Activated CD4-positive, alpha-beta T cell treated with anti-CD3 and anti-CD28 coated beads, Interleukin-2, amount 10 ng/mL, durations not matched to agents 7 days and 5 days (primary cell): ENCODE data around the gene LRRC43. TPM values are rescaled to one million over a fixed set of nuclear protein-coding genes. Genes with fewer than 3 reads are reported as not detected.
"Not testable (repeated sequence)": the region's sequence is repeated elsewhere in the genome, so short reads cannot be mapped to it uniquely, and the experiment has no call there.

Source experiments
- CTCF ChIA-PET: fragments of 350-600 bp; sonication (Branson Sonifier 250); formaldehyde crosslinking; loops from one replicate; lab custom pipeline; 2021; ENCODE audit warnings: antibody characterized with exemption; lab: Charles Lee
- POLR2A ChIA-PET: fragments of 350-600 bp; sonication (Branson Sonifier 250); formaldehyde crosslinking; loops from one replicate; lab custom pipeline; 2021; ENCODE audit warnings: antibody characterized with exemption; lab: Charles Lee
- DNase-seq: peaks from one replicate; pipeline ENCODE4 v3.0.0-alpha.2; 2020
- H3K27ac Mint-ChIP-seq: one replicate; pipeline ENCODE4 v1.8.0; 2021; ENCODE audit warnings: mild to moderate bottlenecking, moderate library complexity, mixed read lengths
- H3K27me3 Mint-ChIP-seq: one replicate; pipeline ENCODE4 v1.8.0; 2021; ENCODE audit warnings: mixed read lengths
- H3K36me3 Mint-ChIP-seq: one replicate; pipeline ENCODE4 v1.8.0; 2021; ENCODE audit warnings: low read depth, mixed read lengths
- H3K4me1 Mint-ChIP-seq: one replicate; pipeline ENCODE4 v1.8.0; 2021; ENCODE audit warnings: mixed read lengths
- H3K4me3 Mint-ChIP-seq: one replicate; pipeline ENCODE4 v1.8.0; 2021; ENCODE audit warnings: mild to moderate bottlenecking, moderate library complexity, mixed read lengths
- H3K9me3 Mint-ChIP-seq: one replicate; pipeline ENCODE4 v1.8.0; 2021; ENCODE audit warnings: mixed read lengths
- total RNA-seq, 2 experiments: library from RNA; stranded (reverse); gene quantifications; one replicate each; pipeline ENCODE4 v1.2.3, GENCODE V29; 2021

LRRC43 gene
- total RNA-seq, 2 experiments from 2014 or later, result not detected

DNA sequence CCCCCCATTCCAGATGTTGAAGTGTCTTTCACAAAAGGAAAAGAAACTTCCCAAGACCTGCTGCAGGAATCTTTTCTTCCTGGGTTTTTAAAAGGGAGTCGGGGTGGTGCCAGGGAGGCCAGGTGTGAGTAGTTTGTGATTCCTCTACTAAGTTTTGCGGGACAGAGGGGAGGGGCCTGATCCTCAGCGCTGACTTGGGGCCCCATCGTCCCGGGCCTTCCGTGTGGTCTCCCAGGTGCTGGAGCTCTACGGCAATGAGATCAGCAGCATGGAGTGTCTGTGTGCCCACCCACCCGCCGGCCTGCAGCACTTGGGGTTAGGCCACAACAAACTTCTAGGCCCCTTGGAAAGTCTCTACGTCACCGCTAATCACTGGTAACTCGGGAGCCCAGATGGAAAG, 4.5 kb downstream of the LRRC43 start:
- H3K27me3 Mint-ChIP-seq, result peaks cover 4% of the 10 kb centered on the region
- H3K36me3 Mint-ChIP-seq, result no peaks in the 10 kb centered on the region
- no peaks in the 10 kb centered on the region for H3K9me3 Mint-ChIP-seq
- CTCF ChIA-PET, result interaction anchor here (0.6 kb wide), 1 partner anchor 384 kb away, joined by 3 read pairs; the partner anchor contains the start of gene SETD1B
- no peak overlapping the region for H3K4me3 Mint-ChIP-seq
- H3K27ac Mint-ChIP-seq, result no peak overlapping the region
- DNase-seq, result no peak
- H3K4me1 Mint-ChIP-seq, result peaks cover 12% of the 10 kb centered on the region
- POLR2A ChIA-PET, result no interaction called here

DNA sequence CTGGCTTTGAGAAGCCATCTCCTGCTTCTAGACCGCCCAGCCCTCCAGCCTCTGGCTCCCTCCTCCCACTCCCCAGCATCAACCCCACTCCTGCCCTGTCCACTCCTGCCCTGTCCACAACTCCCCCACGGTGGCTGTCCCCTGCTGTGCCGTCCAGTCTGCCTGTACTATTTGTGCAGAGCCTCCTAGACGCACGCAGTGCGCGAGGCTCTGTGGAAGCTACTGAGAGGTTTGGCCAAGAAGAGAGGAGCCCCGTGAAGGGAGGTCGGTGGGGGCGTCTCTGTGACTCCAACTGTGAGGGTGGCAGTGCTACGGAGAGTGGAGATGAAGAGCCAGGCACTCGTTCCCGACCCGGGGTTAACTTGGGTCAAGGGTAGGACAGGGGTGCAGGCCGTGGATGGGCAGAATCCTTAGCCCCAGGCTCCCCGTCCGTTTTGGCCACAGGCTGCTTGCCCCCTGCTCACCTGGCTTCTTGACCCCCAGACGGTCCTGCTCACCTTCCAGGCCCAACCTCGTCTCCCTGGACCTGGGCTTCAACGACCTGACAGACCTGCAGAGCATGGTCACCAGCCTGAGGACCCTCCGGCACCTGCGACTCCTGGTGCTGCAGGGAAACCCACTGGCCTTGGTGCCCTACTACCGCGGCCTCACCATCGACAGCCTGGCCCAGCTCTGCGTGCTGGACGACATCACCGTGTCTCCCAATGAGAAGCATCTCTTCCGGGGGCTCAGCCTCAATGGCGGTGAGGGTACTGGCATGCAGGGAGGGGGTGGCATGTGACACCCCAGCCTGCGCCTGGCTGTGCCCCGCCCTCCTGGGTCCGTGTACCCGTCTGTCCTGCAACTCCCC, 6.9 kb downstream of the LRRC43 start:
- POLR2A ChIA-PET, result no interaction called here
- H3K9me3 Mint-ChIP-seq, result no peaks in the 10 kb centered on the region
- peaks cover 7% of the 10 kb centered on the region for H3K27me3 Mint-ChIP-seq
- H3K4me1 Mint-ChIP-seq, result peaks cover under 1% of the 10 kb centered on the region
- no peak for DNase-seq
- no peak overlapping the region for H3K27ac Mint-ChIP-seq
- no peak overlapping the region for H3K4me3 Mint-ChIP-seq
- CTCF ChIA-PET, result interaction anchor here (0.7 to 3.1 kb wide), 8 partner anchors 7 to 396 kb away, joined by 3 to 13 read pairs (median 6); partner anchors contain the start of genes LRRC43 and RHOF
- H3K36me3 Mint-ChIP-seq, result no peaks in the 10 kb centered on the region

DNA sequence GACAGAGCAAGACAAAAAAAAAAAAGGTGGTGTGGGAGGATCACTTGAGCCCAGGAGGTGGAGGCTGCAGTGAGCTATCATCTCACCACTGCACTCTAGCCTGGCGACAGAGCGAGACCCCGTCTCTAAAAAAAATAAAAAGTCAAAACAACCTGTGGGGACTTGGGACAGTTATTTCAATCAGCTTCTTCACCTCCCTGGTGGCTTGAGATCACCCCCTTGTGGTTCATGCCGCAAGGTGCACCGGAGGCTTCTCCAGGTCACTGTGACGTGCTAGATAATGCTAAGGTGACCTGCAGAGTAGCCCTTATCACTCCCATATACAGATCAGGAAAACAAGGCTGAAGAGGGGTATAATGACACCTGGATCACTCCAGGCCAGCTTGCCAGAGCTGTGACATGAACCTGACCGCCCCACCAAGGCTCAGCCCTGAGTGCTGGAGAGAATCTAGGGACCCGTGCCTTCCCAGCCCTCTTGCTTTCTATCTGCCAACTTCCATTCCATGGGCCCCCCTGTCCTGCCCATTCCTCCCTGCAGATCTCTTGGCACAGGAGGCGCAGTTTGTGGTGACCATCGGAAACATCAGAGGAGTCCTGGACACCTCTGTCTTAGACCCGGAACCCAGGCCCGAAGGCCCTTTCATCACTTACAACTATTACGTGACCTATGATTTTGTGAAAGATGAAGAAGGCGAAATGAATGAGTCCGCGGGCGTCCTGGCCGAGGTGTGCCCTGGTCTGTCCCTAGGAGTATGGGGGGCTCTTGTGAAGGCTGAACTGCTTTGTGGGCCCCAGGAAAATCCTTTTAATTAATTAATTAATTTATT, 8.1 kb downstream of the LRRC43 start:
- Mint-ChIP-seq H3K4me3 (no peak overlapping the region), H3K9me3 (no peaks in the 10 kb centered on the region), H3K27me3 (peaks cover 13% of the 10 kb centered on the region), H3K27ac (no peak overlapping the region), H3K36me3 (no peaks in the 10 kb centered on the region), H3K4me1 (no peaks in the 10 kb centered on the region)
- peak; percentile 79 for DNase-seq
- ChIA-PET CTCF (interaction anchor here (0.5 to 3.1 kb wide), 16 partner anchors 9 to 397 kb away, joined by 3 to 13 read pairs (median 3); partner anchors contain the start of genes LRRC43 and RHOF), POLR2A (no interaction called here)

DNA sequence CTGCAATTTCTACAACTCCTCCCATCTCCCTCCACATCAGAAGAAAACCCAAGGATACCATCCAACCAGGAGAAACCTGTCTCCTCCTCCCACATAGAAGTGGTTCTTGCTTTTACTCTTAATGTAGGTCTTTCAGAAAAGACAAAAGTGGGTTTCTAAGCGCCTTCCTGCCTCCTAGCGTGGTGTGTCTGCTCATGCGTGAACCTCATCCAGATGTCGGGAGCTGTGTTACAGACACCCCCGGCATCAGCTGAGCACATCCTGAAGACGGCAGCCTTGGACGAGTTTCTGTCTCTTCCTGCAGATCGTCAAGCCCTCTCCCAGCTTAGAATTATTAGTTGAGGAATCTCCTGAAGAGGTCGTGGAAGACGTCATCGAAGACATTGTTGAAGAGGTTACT, 9.5 kb downstream of the LRRC43 start:
- no peaks in the 10 kb centered on the region for H3K9me3 Mint-ChIP-seq
- no peak overlapping the region for H3K4me3 Mint-ChIP-seq
- H3K27me3 Mint-ChIP-seq, result peaks cover 18% of the 10 kb centered on the region
- H3K36me3 Mint-ChIP-seq, result no peaks in the 10 kb centered on the region
- ChIA-PET CTCF (interaction anchor here (2.2 to 3.1 kb wide), 2 partner anchors 9 to 138 kb away, joined by 6 to 13 read pairs; partner anchors contain the start of gene LRRC43), POLR2A (no interaction called here)
- no peak for DNase-seq
- H3K4me1 Mint-ChIP-seq, result no peaks in the 10 kb centered on the region
- H3K27ac Mint-ChIP-seq, result no peak overlapping the region

DNA sequence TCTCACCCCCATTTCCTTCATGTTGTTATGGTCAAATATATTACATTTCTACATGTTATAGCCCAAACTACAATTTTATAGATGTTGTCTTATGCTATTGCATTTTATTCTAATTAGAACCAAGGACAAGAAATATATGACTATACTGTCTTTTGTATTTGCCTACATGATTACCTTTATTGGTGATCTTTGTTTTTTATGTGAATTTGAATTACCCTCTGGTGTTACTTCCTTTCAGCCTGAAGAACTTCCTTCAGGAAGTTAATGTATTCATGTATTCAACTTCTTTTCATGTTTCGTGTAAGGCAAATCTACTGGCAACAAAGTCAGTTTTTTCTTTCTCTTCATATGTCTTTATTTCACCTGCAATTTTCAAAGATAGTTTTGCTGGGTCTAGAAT, 11.9 kb downstream of the LRRC43 start:
- H3K36me3 Mint-ChIP-seq, result no peaks in the 10 kb centered on the region
- ChIA-PET POLR2A (no interaction called here), CTCF (interaction anchor here (1.4 to 2.2 kb wide), 2 partner anchors 8 to 12 kb away, joined by 4 to 6 read pairs; partner anchors contain the start of genes B3GNT4 and LRRC43)
- no peaks in the 10 kb centered on the region for H3K4me1 Mint-ChIP-seq
- peaks cover 28% of the 10 kb centered on the region for H3K27me3 Mint-ChIP-seq
- H3K4me3 Mint-ChIP-seq, result no peak overlapping the region
- DNase-seq, result no peak
- H3K9me3 Mint-ChIP-seq, result no peaks in the 10 kb centered on the region
- H3K27ac Mint-ChIP-seq, result no peak overlapping the region

DNA sequence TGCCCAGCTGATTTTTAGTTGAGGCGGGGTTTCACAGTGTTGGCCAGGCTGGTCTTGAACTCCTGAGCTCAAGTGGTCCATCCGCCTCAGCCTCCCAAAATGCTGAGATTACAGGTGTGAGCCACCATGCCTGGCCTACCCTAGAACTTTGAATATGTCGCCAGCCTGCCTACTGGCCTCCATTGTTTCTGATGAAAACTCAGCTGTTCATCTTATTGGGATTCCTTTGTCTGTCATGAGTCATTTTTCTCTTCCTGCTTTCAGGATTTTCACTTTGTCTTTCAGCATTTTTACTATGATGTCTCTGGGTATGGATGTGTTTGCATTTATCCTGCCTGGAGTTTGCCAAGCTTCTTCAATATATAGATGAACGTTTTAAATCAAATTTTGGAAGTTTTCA, 12.5 kb downstream of the LRRC43 start:
- CTCF ChIA-PET, result interaction anchor here (0.8 kb wide), 1 partner anchor 141 kb away, joined by 3 read pairs; no protein-coding TSS in a partner anchor
- POLR2A ChIA-PET, result no interaction called here
- Mint-ChIP-seq H3K27ac (no peak overlapping the region), H3K36me3 (no peaks in the 10 kb centered on the region), H3K4me1 (no peaks in the 10 kb centered on the region), H3K9me3 (no peaks in the 10 kb centered on the region), H3K27me3 (peaks cover 31% of the 10 kb centered on the region), H3K4me3 (no peak overlapping the region)
- no peak for DNase-seq

DNA sequence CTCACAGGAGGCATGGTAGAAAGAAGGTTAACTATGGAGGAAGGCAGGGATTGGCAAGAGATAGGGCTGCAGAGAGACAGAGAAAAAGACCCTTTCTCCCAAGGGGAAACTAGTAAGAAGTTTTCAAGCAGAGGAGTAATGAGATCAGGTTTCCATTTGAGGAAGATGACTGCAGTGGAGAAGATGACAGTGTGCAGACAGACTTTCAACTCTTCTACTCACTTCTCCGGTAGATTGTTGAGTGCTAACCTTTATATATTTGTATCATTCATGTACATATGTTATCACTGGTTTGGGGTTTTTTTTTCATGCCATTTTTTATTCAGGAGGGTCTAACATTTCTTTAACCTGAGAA, 14.7 kb downstream of the LRRC43 start:
- H3K9me3 Mint-ChIP-seq, result no peaks in the 10 kb centered on the region
- H3K27me3 Mint-ChIP-seq, result peaks cover 37% of the 10 kb centered on the region
- H3K27ac Mint-ChIP-seq, result peak overlapping the region; percentile 32
- H3K36me3 Mint-ChIP-seq, result no peaks in the 10 kb centered on the region
- H3K4me3 Mint-ChIP-seq, result no peak overlapping the region
- POLR2A ChIA-PET, result no interaction called here
- peaks cover 3% of the 10 kb centered on the region for H3K4me1 Mint-ChIP-seq
- DNase-seq, result no peak
- CTCF ChIA-PET, result no interaction called here

DNA sequence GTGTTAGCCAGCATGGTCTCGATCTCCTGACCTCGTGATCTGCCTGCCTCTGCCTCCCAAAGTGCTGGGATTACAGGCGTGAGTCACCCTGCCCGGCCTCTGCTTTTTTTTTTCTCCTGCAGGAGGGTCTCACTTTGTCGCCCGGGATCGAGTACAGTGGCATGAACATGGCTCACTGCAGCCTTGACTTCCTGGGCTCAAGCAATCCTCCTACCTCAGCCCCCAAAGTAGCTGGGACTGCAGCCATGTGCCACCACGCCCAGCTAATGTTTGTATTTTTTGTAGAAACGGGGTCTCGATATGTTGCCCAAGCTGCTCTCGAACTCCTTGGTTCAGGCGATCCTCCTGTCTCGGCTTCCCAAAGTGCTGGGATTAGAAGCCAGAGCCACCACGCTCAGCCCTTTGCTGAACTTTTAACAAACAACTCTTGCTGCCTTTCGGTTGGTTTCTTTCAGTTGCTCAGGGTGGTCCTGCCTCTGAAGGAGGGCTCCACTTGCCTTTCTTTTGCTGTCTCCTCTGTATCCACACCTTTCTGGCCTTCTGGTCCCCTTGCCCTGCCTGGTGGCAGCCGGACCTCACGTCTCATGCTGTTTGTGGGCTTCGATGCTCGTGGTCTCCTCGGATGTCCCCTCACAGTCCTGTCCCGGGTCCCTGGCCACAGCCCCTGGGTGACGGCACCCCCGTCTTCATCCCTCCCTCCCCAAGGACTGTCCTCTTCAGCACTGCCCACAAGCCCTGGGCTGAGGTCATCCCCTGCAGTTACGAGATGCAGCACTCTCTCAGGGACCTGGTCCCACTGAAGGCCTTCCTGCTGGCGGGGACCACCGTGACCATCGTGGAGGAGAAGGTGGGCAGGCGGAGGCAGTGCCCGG, 16.8 kb downstream of the LRRC43 start:
- peaks cover 9% of the 10 kb centered on the region for H3K4me1 Mint-ChIP-seq
- DNase-seq, result no peak
- POLR2A ChIA-PET, result no interaction called here
- no peak overlapping the region for H3K27ac Mint-ChIP-seq
- H3K4me3 Mint-ChIP-seq, result no peak overlapping the region
- no peaks in the 10 kb centered on the region for H3K36me3 Mint-ChIP-seq
- CTCF ChIA-PET, result interaction anchor here (0.6 kb wide), 1 partner anchor 172 kb away, joined by 3 read pairs; no protein-coding TSS in a partner anchor
- no peaks in the 10 kb centered on the region for H3K9me3 Mint-ChIP-seq
- H3K27me3 Mint-ChIP-seq, result peaks cover 44% of the 10 kb centered on the region

DNA sequence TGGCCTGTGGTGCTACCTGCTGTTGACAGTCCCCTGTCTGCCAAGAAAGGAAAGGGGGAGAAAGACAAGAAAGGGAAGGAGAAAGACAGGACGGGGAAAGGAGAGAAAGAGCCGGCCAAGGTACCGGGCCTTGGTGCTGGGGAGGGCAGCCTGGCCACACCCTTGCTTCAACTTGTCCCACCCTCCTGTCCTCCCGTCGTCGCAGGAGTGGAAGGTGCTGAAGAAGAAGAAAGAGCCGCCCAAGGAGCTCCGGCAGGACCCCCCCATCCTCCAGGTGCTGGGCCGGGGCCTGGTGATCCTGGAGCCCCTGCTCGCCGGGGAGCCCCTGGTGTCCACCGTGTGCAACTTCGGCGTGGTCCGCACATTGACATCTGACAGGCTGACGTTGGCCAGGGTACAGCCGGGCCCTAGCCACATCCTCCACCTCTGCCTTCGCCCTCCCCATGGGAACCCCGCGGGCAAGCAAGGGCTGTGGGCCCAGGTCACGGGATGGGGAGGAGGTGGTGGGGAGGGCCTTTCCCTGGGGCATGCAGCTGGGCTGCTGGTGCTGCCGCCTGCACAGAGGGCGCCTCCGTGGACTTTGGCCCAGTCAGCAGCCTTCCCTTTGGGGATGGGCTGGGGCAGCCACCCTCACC, 17.7 kb downstream of the LRRC43 start:
- ChIA-PET CTCF (no interaction called here), POLR2A (no interaction called here)
- no peaks in the 10 kb centered on the region for H3K36me3 Mint-ChIP-seq
- H3K4me1 Mint-ChIP-seq, result peaks cover 13% of the 10 kb centered on the region
- H3K4me3 Mint-ChIP-seq, result no peak overlapping the region
- peaks cover 45% of the 10 kb centered on the region for H3K27me3 Mint-ChIP-seq
- H3K9me3 Mint-ChIP-seq, result no peaks in the 10 kb centered on the region
- no peak for DNase-seq
- no peak overlapping the region for H3K27ac Mint-ChIP-seq

DNA sequence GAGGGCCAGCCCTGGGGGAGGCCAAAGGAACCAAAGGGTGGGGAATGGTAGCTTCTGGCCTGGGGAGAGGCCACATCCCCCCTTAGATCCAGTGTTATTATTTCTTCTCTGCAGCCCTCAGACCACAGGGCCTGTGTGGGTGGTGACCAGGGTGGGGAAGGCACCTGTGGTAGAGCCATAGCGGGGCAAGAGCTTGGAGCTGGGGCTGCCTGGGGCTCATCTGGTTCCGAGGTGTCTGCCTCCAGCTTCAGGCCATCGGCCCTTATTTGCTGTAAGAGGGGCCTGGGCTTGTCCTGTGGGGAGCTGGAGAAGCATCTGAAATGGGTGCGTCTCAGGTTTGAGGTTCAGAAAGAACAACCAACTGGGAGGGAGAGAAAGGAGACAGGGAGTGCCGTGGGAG, 18.5 kb downstream of the LRRC43 start:
- CTCF ChIA-PET, result no interaction called here
- Mint-ChIP-seq H3K27me3 (peaks cover 44% of the 10 kb centered on the region), H3K4me1 (peaks cover 13% of the 10 kb centered on the region)

DNA sequence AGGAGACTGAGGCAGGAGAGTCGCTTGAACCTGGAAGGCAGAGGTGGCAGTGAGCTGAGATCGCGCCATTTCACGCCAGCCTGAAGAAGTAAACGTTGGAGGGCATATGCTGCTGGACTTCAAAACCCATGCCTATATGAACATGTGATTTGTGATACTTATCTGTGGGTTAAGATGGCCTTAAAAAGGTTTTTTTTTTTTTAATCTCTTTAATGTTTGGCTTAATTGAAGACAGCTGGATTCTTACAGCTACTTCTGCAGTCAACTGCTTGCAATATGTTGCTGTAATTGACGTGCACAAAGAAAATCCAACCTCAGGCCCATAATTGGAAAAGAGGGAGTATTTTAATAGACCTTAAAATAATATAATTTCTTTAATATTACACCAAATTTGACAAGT, 19.1 kb downstream of the LRRC43 start:
- ChIA-PET CTCF (no interaction called here), POLR2A (no interaction called here)
- Mint-ChIP-seq H3K27ac (no peak overlapping the region), H3K4me1 (peaks cover 13% of the 10 kb centered on the region), H3K9me3 (no peaks in the 10 kb centered on the region), H3K4me3 (no peak overlapping the region), H3K27me3 (peaks cover 39% of the 10 kb centered on the region), H3K36me3 (no peaks in the 10 kb centered on the region)
- no peak for DNase-seq

More for the DNA sequence above, 18.5 kb downstream of the LRRC43 start:
- DNase-seq, result no peak
- Mint-ChIP-seq H3K36me3 (no peaks in the 10 kb centered on the region), H3K9me3 (no peaks in the 10 kb centered on the region), H3K27ac (no peak overlapping the region), H3K4me3 (peak overlapping the region; percentile 43)
- POLR2A ChIA-PET, result no interaction called here

DNA sequence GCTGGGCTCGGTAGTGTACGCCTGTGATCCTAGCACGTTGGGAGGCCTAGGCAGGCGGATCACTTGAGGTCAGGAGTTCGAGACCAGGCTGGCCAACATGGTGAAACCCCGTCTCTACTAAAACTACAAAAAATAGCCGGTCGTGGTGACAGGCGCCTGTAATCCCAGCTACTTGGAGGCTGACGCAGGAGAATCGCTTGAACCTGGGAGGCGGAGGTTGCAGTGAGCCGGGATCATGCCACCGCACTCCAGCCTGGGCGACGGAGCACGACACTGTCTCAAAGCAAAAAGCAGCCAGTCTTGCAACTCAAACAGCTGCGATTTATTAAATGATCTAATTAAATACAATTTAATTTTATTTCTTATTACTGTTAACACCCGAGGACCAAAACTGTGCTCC, 19.9 kb downstream of the LRRC43 start:
- peaks cover 35% of the 10 kb centered on the region for H3K27me3 Mint-ChIP-seq
- DNase-seq, H3K27ac Mint-ChIP-seq, POLR2A ChIA-PET, H3K9me3 Mint-ChIP-seq, H3K36me3 Mint-ChIP-seq: not testable (repeated sequence)
- H3K4me1 Mint-ChIP-seq, result peaks cover 13% of the 10 kb centered on the region
- CTCF ChIA-PET, result interaction anchor here (1.0 kb wide), 1 partner anchor 9 kb away, joined by 4 read pairs; no protein-coding TSS in a partner anchor
- H3K4me3 Mint-ChIP-seq, result peak overlapping the region; percentile 72
